Forelimb muscle (tissue), 1 donor: ENCODE results near the gene MICAL3. TPM values are rescaled to one million over a fixed set of nuclear protein-coding genes. Genes with fewer than 3 reads are reported as not detected.
A peak's percentile ranks its signal among the peaks of the same experiment; 100 is the strongest.

Source experiments
- DNase-seq: peaks from one replicate; pipeline ENCODE4 v3.0.0-alpha.2; 2013; ENCODE audit warnings: low read depth
- polyA plus RNA-seq: library from polyadenylated mRNA; unstranded; fragments of 120-200 nt; gene quantifications from one replicate; pipeline ENCODE4 v1.2.1, GENCODE V29; 2013; ENCODE audit not compliant: insufficient read length

MICAL3 gene
- polyA plus RNA-seq, 1 donor: 39.7 TPM

DNA sequence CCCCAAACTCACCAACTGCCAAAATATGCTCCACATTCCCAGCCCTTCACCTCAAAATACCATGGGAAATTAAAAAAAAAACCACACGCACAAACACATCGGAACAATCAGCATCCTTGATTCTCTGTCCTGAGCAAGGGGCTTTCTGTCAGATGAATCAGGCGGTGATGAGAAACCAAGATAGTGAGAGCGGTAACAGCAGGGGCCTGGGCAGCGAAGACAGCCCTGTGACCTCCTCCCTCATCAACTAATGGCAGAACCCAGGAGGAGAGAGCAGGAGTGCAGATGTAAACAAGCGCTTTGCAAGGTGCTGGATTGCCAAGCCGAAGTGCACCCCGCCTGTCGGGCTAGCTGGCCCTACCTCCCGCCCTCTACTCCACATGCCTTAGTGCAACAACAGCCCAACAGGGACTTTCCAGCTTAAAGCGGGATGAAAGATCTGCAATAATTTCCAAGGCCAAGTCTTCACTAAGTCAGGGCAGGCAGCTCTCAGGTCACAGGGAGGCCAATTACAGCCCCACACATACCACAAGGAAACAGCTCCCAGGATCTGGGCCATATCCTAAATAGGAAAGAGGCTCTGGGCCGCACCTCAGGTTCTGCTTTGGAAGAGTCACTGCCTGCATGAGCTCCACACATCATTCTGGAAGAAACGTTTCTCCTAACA is 177.9 kb downstream of the MICAL3 start:
- DNase-seq: peak; percentile 60

DNA sequence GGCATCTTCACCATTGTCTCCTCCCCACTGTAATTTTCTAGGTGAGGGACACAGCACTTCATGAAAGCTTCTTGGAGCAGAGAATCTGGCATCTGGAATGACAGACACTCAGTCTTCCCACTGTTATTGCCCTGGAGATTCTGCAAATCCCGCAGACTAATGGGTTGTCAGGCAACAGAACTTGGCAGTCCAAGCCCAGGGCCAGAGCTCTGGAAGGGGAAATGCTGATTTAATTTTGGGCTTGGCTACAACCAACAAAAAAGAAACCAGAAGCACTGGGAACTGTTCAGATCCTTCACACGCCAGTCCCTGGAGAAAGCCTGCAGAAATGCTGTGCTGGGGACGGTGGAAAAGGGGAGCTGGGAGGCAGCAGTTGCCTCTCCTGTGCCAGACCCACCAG is 178.6 kb downstream of the MICAL3 start:
- no peak for DNase-seq

DNA sequence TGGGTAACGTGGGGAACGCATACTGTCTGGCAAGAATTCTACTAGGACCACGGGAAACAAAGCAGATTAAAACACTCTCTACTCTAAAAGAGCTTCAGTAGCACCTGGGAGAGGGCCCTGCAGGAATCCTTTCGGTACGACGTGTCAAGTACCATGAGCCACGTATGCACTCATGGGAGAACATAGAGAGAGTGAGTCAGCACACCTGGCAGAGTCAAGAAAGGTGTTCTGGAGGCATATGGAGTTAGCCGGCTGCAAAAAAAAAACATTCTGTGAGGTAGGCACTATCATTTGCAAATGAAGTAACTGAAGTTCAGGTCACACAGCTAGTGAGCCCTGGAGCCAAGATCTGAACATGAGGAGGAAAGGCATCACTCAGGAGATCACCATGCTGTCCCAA is 179.0 kb downstream of the MICAL3 start:
- no peak for DNase-seq

DNA sequence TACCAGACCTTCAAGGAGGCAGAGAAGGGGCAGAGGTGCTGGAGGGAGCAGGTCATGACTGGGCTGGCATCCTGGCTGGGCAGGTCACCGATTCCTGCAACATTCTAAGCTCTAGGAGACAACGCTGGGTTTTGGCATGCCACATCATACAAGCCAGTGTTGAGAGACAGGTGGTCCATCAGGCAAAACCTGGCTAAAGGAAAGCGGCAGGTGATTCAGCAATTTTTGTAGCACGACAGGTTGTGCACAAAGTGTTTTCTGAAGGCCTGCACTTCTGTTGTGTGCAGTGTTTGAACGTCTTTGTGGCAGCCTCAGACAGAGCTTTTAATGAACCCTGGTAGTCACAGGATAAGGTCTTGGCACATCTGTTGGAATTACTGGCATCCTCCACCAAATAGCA is 180.2 kb downstream of the MICAL3 start:
- DNase-seq: no peak

DNA sequence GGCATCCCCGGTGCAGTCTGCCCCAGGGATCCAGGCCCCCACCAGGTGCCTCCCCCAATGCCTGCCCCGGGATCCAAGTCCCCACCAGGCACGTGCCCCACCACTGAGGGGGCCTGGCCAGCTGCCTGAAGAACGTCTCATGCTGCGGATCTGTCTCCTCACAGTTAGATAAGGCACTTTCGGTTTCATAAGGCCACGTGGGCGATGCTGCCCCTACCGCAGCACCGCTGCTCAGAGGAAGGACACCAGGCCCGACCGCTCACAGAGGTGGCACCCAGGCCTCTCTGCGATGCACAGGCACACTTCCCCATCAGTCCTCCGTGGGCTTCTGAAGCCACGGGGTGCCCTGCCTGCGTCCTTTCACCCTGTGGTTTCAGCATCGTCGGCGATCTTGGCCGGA is 182.0 kb downstream of the MICAL3 start:
- no peak for DNase-seq

- no peak for DNase-seq
Measured at GRCh38 chr22:17841836-17842235, 182.5 kb downstream of the MICAL3 start.

DNA sequence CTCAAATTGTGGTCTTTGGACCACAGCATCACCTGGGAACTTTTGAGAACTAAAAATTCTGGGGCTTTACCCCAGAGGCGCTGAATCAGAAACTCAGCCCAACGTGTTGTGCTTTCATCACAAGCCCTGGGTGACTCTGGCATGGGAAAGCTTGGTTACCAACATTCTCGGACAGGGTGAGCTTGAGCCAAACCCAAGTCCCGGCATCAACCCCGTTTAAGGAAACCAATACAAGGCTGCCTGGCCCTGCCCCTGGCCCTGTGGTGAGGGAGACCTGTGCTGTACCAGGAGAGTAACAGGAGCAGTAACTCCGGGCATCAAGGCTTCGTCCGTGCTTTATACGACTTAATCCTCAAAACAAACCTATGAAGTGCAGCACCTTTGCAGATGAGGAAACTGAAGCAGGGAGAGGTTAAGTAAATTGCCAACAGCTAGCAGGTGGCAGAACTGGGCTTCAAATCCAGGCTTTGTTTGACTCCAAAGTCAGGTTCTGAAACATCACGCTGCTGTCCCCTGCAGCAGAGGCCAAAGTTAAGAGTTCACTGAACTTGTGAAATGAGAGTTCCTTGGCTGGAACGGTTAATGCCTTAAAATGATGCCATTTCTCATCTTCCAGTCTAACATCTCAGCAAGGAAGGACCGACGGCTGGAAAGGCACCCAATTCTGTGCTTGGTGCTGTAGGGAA is 186.0 kb downstream of the MICAL3 start:
- DNase-seq: no peak

DNA sequence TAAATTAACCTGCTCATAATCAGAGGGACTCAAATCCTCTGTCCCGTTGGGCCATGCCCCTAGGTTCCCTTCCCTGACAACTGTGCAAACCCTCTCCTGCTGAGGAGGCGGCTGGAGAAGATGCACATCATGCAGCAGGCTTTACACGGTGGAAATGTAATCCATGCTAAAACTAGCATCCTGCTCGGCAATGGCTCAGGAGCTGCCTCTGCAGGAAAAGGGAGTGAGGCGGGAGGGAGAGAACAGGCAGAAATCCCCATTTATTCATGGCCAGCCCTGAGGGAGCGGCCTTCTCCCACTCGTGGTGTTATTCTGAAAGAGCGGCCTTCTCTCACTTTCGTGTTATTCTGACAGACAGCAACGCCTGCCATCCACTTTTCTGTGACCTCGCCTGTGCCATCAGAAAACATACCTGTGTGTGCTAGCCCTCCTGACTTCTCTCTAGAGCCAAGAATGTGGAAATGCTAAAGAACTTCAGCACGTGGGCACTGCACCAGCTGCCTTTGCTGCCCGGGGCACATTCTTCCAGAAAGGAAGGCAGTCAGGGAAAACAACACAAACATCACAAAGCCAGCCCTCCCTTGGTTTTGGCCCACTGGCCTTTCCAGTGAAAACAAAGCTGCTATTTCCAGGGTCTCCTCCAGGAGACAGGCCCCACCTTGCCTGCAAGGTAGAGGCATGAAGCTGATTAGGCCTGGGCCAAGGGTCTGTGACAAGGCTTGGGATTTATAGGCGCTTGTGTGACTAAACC is 187.2 kb downstream of the MICAL3 start:
- no peak for DNase-seq

GRCh38 chr22:17835256-17835655 is 189.1 kb downstream of the MICAL3 start:
- no peak for DNase-seq

DNA sequence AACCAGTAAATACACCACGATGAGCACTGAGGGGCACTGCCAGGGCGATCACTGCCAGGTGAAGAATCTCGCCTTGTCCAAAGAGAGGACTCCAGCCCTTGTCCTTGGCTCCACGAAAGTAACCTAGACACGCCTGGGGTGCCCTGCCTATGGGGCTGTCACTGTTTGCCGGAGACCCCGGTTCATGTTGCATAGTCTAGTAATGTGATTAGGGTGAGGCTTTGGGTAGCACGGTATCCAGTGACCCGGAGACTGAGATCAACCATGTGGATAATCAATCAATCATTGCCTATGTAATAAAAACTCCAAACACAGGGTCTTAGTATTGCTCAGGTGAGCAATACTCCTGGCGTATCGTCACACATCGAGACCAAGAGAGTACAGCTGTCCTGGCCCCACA is 190.9 kb downstream of the MICAL3 start:
- no peak for DNase-seq

- no peak for DNase-seq
Measured at GRCh38 chr22:17832665-17833064, 191.7 kb downstream of the MICAL3 start.

DNA sequence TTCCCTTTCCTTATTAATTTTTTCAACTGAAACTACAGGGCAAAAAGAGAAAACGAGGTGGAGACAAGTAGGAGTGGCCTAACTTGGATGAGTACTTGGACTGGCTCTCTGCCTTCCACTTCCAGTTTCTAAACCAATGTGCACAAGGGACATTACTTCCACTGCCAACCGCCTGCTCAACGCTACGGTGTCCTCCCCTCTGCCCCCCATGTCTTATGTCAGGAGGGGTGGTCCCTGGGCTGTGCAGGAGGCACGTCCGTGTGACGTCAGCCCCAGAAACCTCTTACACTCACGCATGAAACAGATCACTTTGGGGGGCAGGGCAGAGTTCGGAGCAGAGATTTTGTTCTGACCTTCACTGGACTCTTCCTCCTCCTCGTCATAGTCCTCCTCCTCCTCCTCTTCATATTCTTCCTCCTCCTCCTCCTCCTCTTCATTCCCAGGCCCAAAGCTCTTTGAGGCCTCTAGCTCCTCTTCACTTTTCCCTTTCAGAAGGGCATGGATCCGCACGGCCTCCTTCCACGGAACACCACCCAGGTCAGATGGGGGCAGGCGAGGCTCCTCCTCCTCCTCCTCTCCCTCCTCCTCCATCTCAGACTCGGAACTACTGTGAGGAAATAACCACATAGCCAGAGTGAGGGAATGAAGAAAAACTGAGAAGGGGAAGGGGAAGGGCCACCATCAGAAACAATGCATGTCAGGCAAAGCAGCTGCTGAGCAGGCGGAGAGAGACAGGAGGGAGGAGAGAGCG is 192.7 kb downstream of the MICAL3 start:
- no peak for DNase-seq

GRCh38 chr22:17830043-17830961 is 194.1 kb downstream of the MICAL3 start:
- peak; percentile 67 for DNase-seq

- DNase-seq: no peak
Measured at GRCh38 chr22:17829695-17830042, 194.7 kb downstream of the MICAL3 start.

- DNase-seq: no peak
Measured at GRCh38 chr22:17828502-17829080, 195.8 kb downstream of the MICAL3 start.

- DNase-seq: no peak
Measured at GRCh38 chr22:17827466-17827865, 196.9 kb downstream of the MICAL3 start.

- DNase-seq: no peak
Measured at GRCh38 chr22:17825876-17826550, 198.3 kb downstream of the MICAL3 start.

GRCh38 chr22:17824457-17824856 is 199.9 kb downstream of the MICAL3 start:
- no peak for DNase-seq

DNA sequence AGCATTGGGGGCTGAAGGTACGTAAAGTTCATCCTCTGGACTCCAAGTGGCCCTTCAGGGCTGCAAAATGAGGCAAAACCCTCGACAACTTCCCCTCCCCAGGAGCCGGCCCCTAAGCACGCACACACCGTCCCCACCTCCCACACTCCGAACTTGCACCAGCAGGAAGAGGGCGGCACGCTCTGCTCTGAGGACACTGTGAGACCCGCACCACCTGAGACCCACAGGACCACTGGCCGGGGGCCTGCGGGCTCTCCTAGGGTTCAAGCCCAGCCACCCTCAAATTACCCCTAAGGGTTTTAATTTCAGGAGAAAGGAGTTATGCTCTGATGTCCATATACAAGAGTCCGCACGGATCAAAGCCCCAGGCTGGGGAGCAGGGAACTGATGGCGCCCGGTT is 200.4 kb downstream of the MICAL3 start:
- no peak for DNase-seq

GRCh38 chr22:17823226-17823625 is 201.1 kb downstream of the MICAL3 start:
- no peak for DNase-seq
